ENCODE measurements around the gene TRIOBP. TPM values are rescaled to one million over a fixed set of nuclear protein-coding genes. Genes with fewer than 3 reads are reported as not detected.

The TRIOBP gene
- total and polyA plus RNA-seq, 2 of the 13 experiments (the other 11 are each of a cell fraction or from before 2014, with no cell fraction given): 6.1 to 15.4 TPM

- no TSS peak for BruUV-seq (replicated peaks)
- Histone ChIP-seq H3K9ac (ENCODE audit: insufficient read depth, low read depth, low read length) (no peak overlapping the region), H3K27me3 (ENCODE audit: control insufficient read depth in 1 of 2, insufficient read depth in 2 of 2, low read length in 2 of 2) (no peaks in the 10 kb centered on the region), H2AFZ (ENCODE audit: low read length) (no peak overlapping the region), H3K4me1 (ENCODE audit: insufficient read depth, low read length) (peaks cover 62% of the 10 kb centered on the region), H3K4me3 (replicated peaks in 1 of 3; ENCODE audit: insufficient read depth in 1 of 3, low read depth in 2 of 3, low read length in 3 of 3) (no peak overlapping the region), H3K9me3 (ENCODE audit: low read length) (no peaks in the 10 kb centered on the region), H3K36me3 (replicated peaks in 1 of 2; ENCODE audit: control insufficient read depth in 1 of 2, insufficient read depth in 2 of 2, low read length in 2 of 2) (no peaks in the 10 kb centered on the region), H3K27ac (ENCODE audit: extremely low read length, insufficient read depth, low read length) (no peak overlapping the region), H3K4me2 (ENCODE audit: low read depth, low read length) (no peak overlapping the region), H4K20me1 (ENCODE audit: insufficient read depth, low read length) (no peaks in the 10 kb centered on the region), H3K79me2 (ENCODE audit: insufficient read depth, low read length) (no peaks in the 10 kb centered on the region)
- TF ChIP-seq RBM39 (IDR thresholded peaks at IDR 0.05; ENCODE audit: low read depth, low read length, poor library complexity, severe bottlenecking) (no peak), USF2 (IDR thresholded peaks at IDR 0.05; ENCODE audit: low read depth, low read length) (no peak), USF2 (CRISPR knock-in tag; IDR thresholded peaks at IDR 0.05; ENCODE audit: borderline replicate concordance) (0 out of 2 replicates have a peak, but pooled peaks have one; percentile 10), ZNF570 (CRISPR knock-in tag; IDR thresholded peaks at IDR 0.05; ENCODE audit: borderline replicate concordance) (no peak), PAXIP1 (CRISPR knock-in tag; conservative IDR thresholded peaks at IDR 0.05) (no peak), ZNF616 (CRISPR knock-in tag; IDR thresholded peaks at IDR 0.05; ENCODE audit: low read depth) (no peak), REPIN1 (CRISPR knock-in tag; IDR thresholded peaks at IDR 0.05; ENCODE audit: borderline replicate concordance, low read depth) (no peak), CENPX (CRISPR knock-in tag; IDR thresholded peaks at IDR 0.05) (no peak), ZKSCAN8 (CRISPR knock-in tag; IDR thresholded peaks at IDR 0.05; ENCODE audit: borderline replicate concordance) (no peak), RXRB (CRISPR knock-in tag; IDR thresholded peaks at IDR 0.05; ENCODE audit: borderline replicate concordance) (no peak), NONO (IDR thresholded peaks at IDR 0.05) (no peak), NONO (CRISPR knock-in tag; conservative IDR thresholded peaks at IDR 0.05) (0 out of 2 replicates have a peak, but pooled peaks have one; percentile 20), ZKSCAN5 (CRISPR knock-in tag; IDR thresholded peaks at IDR 0.05) (peak; percentile 74; the same call in 1 of the 2 replicates), ZNF687 (CRISPR knock-in tag; IDR thresholded peaks at IDR 0.05) (peak; percentile 43; the same call in 1 of the 2 replicates)
- FAIRE-seq (no peak), DNase-seq (ENCODE audit: low spot score) (no peak), ATAC-seq (no peak)
- 27% methylated on average over 2 of the region's 12 CpGs for WGBS (ENCODE audit: low lambda C conversion rate)
- CTCF ChIA-PET (ENCODE audit: low intra/inter-chr PET ratio, low total read pairs): no interaction called here
- intact Hi-C loops (cut with micrococcal nuclease; ENCODE audit: unreplicated experiment): loop anchor here (5.0 kb wide), 1 partner anchor 57 kb away; no protein-coding TSS in a partner anchor
- POLR2A ChIA-PET: no interaction called here
- in situ Hi-C loops (cut with HindIII; ENCODE audit: extremely low pct_ligation_motif_present, low pct_unique_long_range_greater_than_20kb): no loop called here
These were observed 42.2 kb downstream of the TRIOBP start for GRCh38 chr22:37739035-37739434.
